K562 (cell line): ENCODE data around the gene HAPLN2. TPM values are rescaled to one million over a fixed set of nuclear protein-coding genes. Genes with fewer than 3 reads are reported as not detected.

ENCODE experiments used
- ATF7 ChIP-seq: fragments of 450-650 bp; IDR thresholded peaks from 2 replicates; pipeline ENCODE4 v1.7.1; 2014; ENCODE audit warnings: mild to moderate bottlenecking, moderate library complexity
- BCOR ChIP-seq: fragments of 450-650 bp; IDR thresholded peaks from 2 replicates; pipeline ENCODE4 v1.6.1; 2016
- CCAR2 ChIP-seq: fragments of 200-400 bp; formaldehyde crosslinking; IDR thresholded peaks from 2 replicates; pipeline ENCODE4 v1.6.1; 2017; ENCODE audit warnings: mild to moderate bottlenecking, low read depth, low read length
- CEBPB ChIP-seq: fragments of 450-650 bp; IDR thresholded peaks from 2 replicates; pipeline ENCODE4 v1.6.1; 2016; ENCODE audit warnings: missing genetic modification characterization, missing compliant biosample characterization
- CUX1 ChIP-seq: fragments of 200-800 bp; sonication (Bioruptor generic); IDR thresholded peaks from 2 replicates; pipeline ENCODE4 v1.6.1; 2016; ENCODE audit warnings: missing genetic modification characterization, missing compliant biosample characterization
- DNMT1 ChIP-seq: fragments of 450-650 bp; IDR thresholded peaks from 2 replicates; pipeline ENCODE4 v1.6.1; 2016; ENCODE audit warnings: antibody characterized with exemption, mild to moderate bottlenecking
- ELF1 ChIP-seq: fragments of 200-800 bp; sonication (Bioruptor generic); IDR thresholded peaks from 2 replicates; pipeline ENCODE4 v1.6.1; 2016; ENCODE audit warnings: missing genetic modification characterization, missing compliant biosample characterization
- FOS ChIP-seq: IDR thresholded peaks from 3 replicates; pipeline ENCODE4 v1.6.1; 2011; ENCODE audit not compliant: insufficient read length; ENCODE audit errors: extremely low read depth
- MCM2 ChIP-seq: fragments of 450-650 bp; IDR thresholded peaks from 2 replicates; pipeline ENCODE4 v1.6.1; 2017; ENCODE audit warnings: low read depth, mild to moderate bottlenecking
- NCOA6 ChIP-seq: fragments of 450-650 bp; IDR thresholded peaks from 2 replicates; pipeline ENCODE4 v1.6.1; 2017; ENCODE audit warnings: mild to moderate bottlenecking
- NFIX ChIP-seq: fragments of 250-450 bp; sonication (Bioruptor Pico); IDR thresholded peaks from 2 replicates; pipeline ENCODE4 v1.4.0; 2020; ENCODE audit warnings: low read depth, mild to moderate bottlenecking, moderate library complexity
- RBM15 ChIP-seq: fragments of 200-400 bp; formaldehyde crosslinking; IDR thresholded peaks from 2 replicates; pipeline ENCODE4 v1.6.1; 2018; ENCODE audit warnings: mild to moderate bottlenecking, low read length, moderate library complexity; ENCODE audit not compliant: insufficient read depth
- SETDB1 ChIP-seq: IDR thresholded peaks from one replicate; pipeline ENCODE4 v1.6.1; 2012; ENCODE audit warnings: low read length, control low read depth, inconsistent platforms
- SP1 ChIP-seq: sonication (generic); formaldehyde crosslinking; IDR thresholded peaks from 2 replicates; pipeline ENCODE4 v1.8.1; 2022; ENCODE audit warnings: mild to moderate bottlenecking, missing genetic modification reagents
- SP2 ChIP-seq: IDR thresholded peaks from 2 replicates; pipeline ENCODE4 v1.6.1; 2011; ENCODE audit warnings: mild to moderate bottlenecking, low read depth, low read length, moderate library complexity; ENCODE audit not compliant: poor library complexity, severe bottlenecking; ENCODE audit errors: extremely low read depth
- SUPT5H ChIP-seq: fragments of 450-650 bp; IDR thresholded peaks from 2 replicates; pipeline ENCODE4 v1.6.1; 2016
- TBP ChIP-seq: optimal IDR thresholded peaks from 2 replicates; pipeline ENCODE3; 2011; ENCODE audit warnings: low read depth, low read length, improper control_type of control experiment
- U2AF1 ChIP-seq: fragments of 200-400 bp; formaldehyde crosslinking; optimal IDR thresholded peaks from 2 replicates; pipeline ENCODE3; 2017; ENCODE audit warnings: mild to moderate bottlenecking, low read depth, low read length, moderate library complexity
- ZKSCAN1 ChIP-seq: fragments of 150-350 bp; IDR thresholded peaks from 2 replicates; pipeline ENCODE4 v1.6.1; 2016; ENCODE audit warnings: low read depth, low read length
- ZKSCAN3 ChIP-seq: fragments of 250-450 bp; sonication (Bioruptor Pico); IDR thresholded peaks from 2 replicates; pipeline ENCODE4 v1.4.0; 2020
- ZNF280A ChIP-seq: fragments of 450-650 bp; IDR thresholded peaks from 2 replicates; pipeline ENCODE4 v1.6.1; 2018; ENCODE audit warnings: mild to moderate bottlenecking, low read depth; ENCODE audit not compliant: partially characterized antibody
- polyA plus RNA-seq, 8 experiments: library from polyadenylated mRNA; depleted of rRNA in 4 of 8; stranded (reverse) in 5 of 8; unstranded in 3 of 8; fragments of >200 nt; fragmentation: Nextera tagmentation in 2 of 8; fragmentation: Illumina TruSeq in 1 of 8; extraction: Ambion mirVana in 2 of 8; extraction: Trizol in 1 of 8; gene quantifications; 2 replicates each; pipeline versions ENCODE4 v1.2.1 to v1.2.3, GENCODE V29; 2011 to 2014; ENCODE audit warnings: inconsistent platforms in 1 of 8, missing spikeins in 1 of 8
- total RNA-seq, 7 experiments: library from RNA; depleted of rRNA in 6 of 7; stranded (reverse); fragments of >200 nt in 6 of 7; fragmentation: Illumina TruSeq in 2 of 7; extraction: Trizol in 2 of 7; gene quantifications; 2 replicates each; pipeline versions ENCODE4 v1.2.1 to v1.2.3, GENCODE V29; 2011 to 2021; ENCODE audit warnings: low replicate concordance in 1 of 7
- TF ChIP-seq, protein P1 (sequence below): fragments of 250-450 bp; sonication (Bioruptor Pico); IDR thresholded peaks from 2 replicates; pipeline ENCODE4 v1.9.0; 2021; ENCODE audit warnings: mild to moderate bottlenecking, inconsistent platforms

HAPLN2 gene
- total and polyA plus RNA-seq, 9 of the 15 experiments (the other 6 are each of a cell fraction or from before 2014, with no cell fraction given): 0.14 to 5.2 (median 3.8) TPM; not detected in 4

DNA sequence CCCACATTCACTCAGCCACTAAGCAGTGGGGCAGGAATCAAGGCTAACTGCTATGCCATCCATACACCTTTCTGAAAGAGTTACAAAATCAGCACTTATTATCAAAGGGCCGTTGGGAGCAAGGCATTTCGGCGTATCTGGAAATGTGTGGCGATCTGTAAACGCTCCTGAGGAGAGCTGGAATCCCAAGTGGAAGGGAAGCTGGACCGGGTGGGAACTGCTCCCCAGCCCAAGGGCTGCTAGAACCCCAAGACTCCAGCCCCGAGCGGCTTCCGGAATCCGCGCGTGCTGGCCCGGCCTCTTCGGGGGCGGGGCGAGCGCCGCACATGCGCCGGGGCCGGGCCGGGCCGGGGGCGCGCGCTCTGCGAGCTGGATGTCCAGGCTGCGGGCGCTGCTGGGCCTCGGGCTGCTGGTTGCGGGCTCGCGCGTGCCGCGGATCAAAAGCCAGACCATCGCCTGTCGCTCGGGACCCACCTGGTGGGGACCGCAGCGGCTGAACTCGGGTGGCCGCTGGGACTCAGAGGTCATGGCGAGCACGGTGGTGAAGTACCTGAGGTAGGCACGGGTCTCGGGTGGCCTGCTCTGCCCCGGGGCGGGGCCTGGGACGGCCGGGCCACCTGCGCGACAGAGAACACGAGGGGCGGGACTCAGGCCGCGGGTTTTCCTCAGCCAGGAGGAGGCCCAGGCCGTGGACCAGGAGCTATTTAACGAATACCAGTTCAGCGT, 27.6 kb upstream of the HAPLN2 start, which contains the start of gene NAXE (continued):
- TF ChIP-seq BCOR: no peak
- peak; percentile 75 for TF ChIP-seq ELF1 (tag)
- no peak for TF ChIP-seq ZNF280A
- 0 out of 2 replicates have a peak, but pooled peaks have one; percentile 35 for TF ChIP-seq ATF7
- TF ChIP-seq TBP: peak; percentile 76
- TF ChIP-seq MCM2: no peak
- no peak for TF ChIP-seq NCOA6
- no peak for TF ChIP-seq SP1 (CRISPR knock-in tag)
- TF ChIP-seq NFIX (CRISPR knock-in tag): no peak
- TF ChIP-seq, protein P1, sequence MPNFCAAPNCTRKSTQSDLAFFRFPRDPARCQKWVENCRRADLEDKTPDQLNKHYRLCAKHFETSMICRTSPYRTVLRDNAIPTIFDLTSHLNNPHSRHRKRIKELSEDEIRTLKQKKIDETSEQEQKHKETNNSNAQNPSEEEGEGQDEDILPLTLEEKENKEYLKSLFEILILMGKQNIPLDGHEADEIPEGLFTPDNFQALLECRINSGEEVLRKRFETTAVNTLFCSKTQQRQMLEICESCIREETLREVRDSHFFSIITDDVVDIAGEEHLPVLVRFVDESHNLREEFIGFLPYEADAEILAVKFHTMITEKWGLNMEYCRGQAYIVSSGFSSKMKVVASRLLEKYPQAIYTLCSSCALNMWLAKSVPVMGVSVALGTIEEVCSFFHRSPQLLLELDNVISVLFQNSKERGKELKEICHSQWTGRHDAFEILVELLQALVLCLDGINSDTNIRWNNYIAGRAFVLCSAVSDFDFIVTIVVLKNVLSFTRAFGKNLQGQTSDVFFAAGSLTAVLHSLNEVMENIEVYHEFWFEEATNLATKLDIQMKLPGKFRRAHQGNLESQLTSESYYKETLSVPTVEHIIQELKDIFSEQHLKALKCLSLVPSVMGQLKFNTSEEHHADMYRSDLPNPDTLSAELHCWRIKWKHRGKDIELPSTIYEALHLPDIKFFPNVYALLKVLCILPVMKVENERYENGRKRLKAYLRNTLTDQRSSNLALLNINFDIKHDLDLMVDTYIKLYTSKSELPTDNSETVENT: no peak
- TF ChIP-seq DNMT1: no peak
- TF ChIP-seq SP2: no peak
- no peak for TF ChIP-seq ZKSCAN1
- TF ChIP-seq U2AF1: no peak
- TF ChIP-seq CEBPB: no peak
- TF ChIP-seq CCAR2: no peak
- TF ChIP-seq CUX1: no peak
- TF ChIP-seq ZKSCAN3: no peak
- no peak for TF ChIP-seq FOS
- no peak for TF ChIP-seq SETDB1
- TF ChIP-seq RBM15: no peak
- TF ChIP-seq SUPT5H: peak; percentile 87
